Measurements from ENCODE around the gene NEK9.

NEK9 gene

GRCh38 chr14:75066691-75067090, 60.2 kb downstream of the NEK9 start:
- no peak for DNase-seq (ENCODE audit: extremely low read depth, low read depth)
- no peak for TF ChIP-seq CTCF (IDR thresholded peaks at IDR 0.05; ENCODE audit: low read depth, low read length, missing control alignments)
- H3K4me3 ChIP-seq (replicated peaks; ENCODE audit: low read depth, low read length), result no peak overlapping the region

GRCh38 chr14:75064205-75064567, 62.7 kb downstream of the NEK9 start:
- no peak for DNase-seq (ENCODE audit: extremely low read depth, low read depth)
- H3K4me3 ChIP-seq (replicated peaks; ENCODE audit: low read depth, low read length), result peak overlapping the region; percentile 65
- no peak for TF ChIP-seq CTCF (IDR thresholded peaks at IDR 0.05; ENCODE audit: low read depth, low read length, missing control alignments)

GRCh38 chr14:75063491-75064204, 63.2 kb downstream of the NEK9 start, which contains the start of gene ACYP1:
ACYP1 (minus strand) TSS chr14:75064024; CDS start chr14:75063553, 471 bp downstream.
- TF ChIP-seq CTCF (IDR thresholded peaks at IDR 0.05; ENCODE audit: low read depth, low read length, missing control alignments), result no peak
- H3K4me3 ChIP-seq (replicated peaks; ENCODE audit: low read depth, low read length), result peak within 1 kb of the TSS; percentile 65
- no peak for DNase-seq (ENCODE audit: extremely low read depth, low read depth)

GRCh38 chr14:75063013-75063412, 63.8 kb downstream of the NEK9 start:
- TF ChIP-seq CTCF (IDR thresholded peaks at IDR 0.05; ENCODE audit: low read depth, low read length, missing control alignments), result no peak
- peak overlapping the region; percentile 65 for H3K4me3 ChIP-seq (replicated peaks; ENCODE audit: low read depth, low read length)
- DNase-seq (ENCODE audit: extremely low read depth, low read depth), result no peak

GRCh38 chr14:75060420-75060819, 66.4 kb downstream of the NEK9 start:
- DNase-seq (ENCODE audit: extremely low read depth, low read depth), result no peak
- no peak overlapping the region for H3K4me3 ChIP-seq (replicated peaks; ENCODE audit: low read depth, low read length)
- TF ChIP-seq CTCF (IDR thresholded peaks at IDR 0.05; ENCODE audit: low read depth, low read length, missing control alignments), result no peak

GRCh38 chr14:75059642-75060041, 67.2 kb downstream of the NEK9 start:
- DNase-seq (ENCODE audit: extremely low read depth, low read depth), result no peak
- H3K4me3 ChIP-seq (replicated peaks; ENCODE audit: low read depth, low read length), result no peak overlapping the region
- TF ChIP-seq CTCF (IDR thresholded peaks at IDR 0.05; ENCODE audit: low read depth, low read length, missing control alignments), result no peak

GRCh38 chr14:75054421-75054820, 72.4 kb downstream of the NEK9 start:
- no peak for TF ChIP-seq CTCF (IDR thresholded peaks at IDR 0.05; ENCODE audit: low read depth, low read length, missing control alignments)
- H3K4me3 ChIP-seq (replicated peaks; ENCODE audit: low read depth, low read length), result no peak overlapping the region
- no peak for DNase-seq (ENCODE audit: extremely low read depth, low read depth)

Measured in HFF-Myc (cell line).